ENCODE measurements around the gene FYTTD1. TPM values are rescaled to one million over a fixed set of nuclear protein-coding genes. Genes with fewer than 3 reads are reported as not detected.
A peak's percentile ranks its signal among the peaks of the same experiment; 100 is the strongest.

FYTTD1 gene
- total RNA-seq, 1 experiment from 2014 or later, result 75.4 TPM

GRCh38 chr3:197711973-197712707 lies 37.5 kb upstream of the FYTTD1 start:
- no peak overlapping the region for H2AFZ ChIP-seq

GRCh38 chr3:197713477-197713822 lies 36.2 kb upstream of the FYTTD1 start:
- intact Hi-C loops (cut with micrococcal nuclease; ENCODE audit: unreplicated experiment), result no loop called here
- peak overlapping the region; percentile 75 for H3K4me2 ChIP-seq
- no peaks in the 10 kb centered on the region for H3K27me3 ChIP-seq (ENCODE audit: insufficient read depth, low read depth)
- H3K4me1 ChIP-seq (replicated peaks; ENCODE audit: insufficient read depth), result peaks cover 47% of the 10 kb centered on the region
- H3K36me3 ChIP-seq (ENCODE audit: low read depth), result 0 out of 2 replicates have a peak, but pooled peaks cover 9% of the 10 kb centered on the region
- no TSS peak for BruUV-seq (replicated peaks)
- no peaks in the 10 kb centered on the region for H3K9me2 ChIP-seq (ENCODE audit: insufficient read depth)
- TF ChIP-seq EZH2 (IDR thresholded peaks at IDR 0.05; ENCODE audit: low read depth) (no peak), CTCF (conservative IDR thresholded peaks at IDR 0.05) (no peak)
- H3K27ac ChIP-seq, result peak overlapping the region; percentile 98
- ChIA-PET POLR2A (ENCODE audit: unreplicated experiment) (interaction anchor here (0.6 kb wide), 1 partner anchor 22 kb away, joined by 3 read pairs; no protein-coding TSS in a partner anchor), CTCF (no interaction called here)
- DNase-seq, result peak in 1 of 2 experiments; percentile 39
- peaks cover 54% of the 10 kb centered on the region for H3F3A ChIP-seq (ENCODE audit: insufficient read depth, low read depth)
- H4K20me1 ChIP-seq (ENCODE audit: insufficient read depth), result no peaks in the 10 kb centered on the region
- H3K4me3 ChIP-seq, result peak overlapping the region; percentile 41; the same call in 1 of the 2 replicates
- H3K9me3 ChIP-seq (ENCODE audit: insufficient read depth, low read depth), result no peaks in the 10 kb centered on the region
- H2AFZ ChIP-seq, result no peak overlapping the region
- peaks cover 40% of the 10 kb centered on the region for H3K79me2 ChIP-seq (ENCODE audit: low read depth)

More at GRCh38 chr3:197711973-197712707, 37.5 kb upstream of the FYTTD1 start:
- Histone ChIP-seq H3K9me3 (ENCODE audit: insufficient read depth, low read depth) (no peaks in the 10 kb centered on the region), H3K27ac (peak overlapping the region; percentile 98), H4K20me1 (ENCODE audit: insufficient read depth) (no peaks in the 10 kb centered on the region), H3K4me3 (peak overlapping the region; percentile 41; the same call in 1 of the 2 replicates), H3K4me2 (peak overlapping the region; percentile 75), H3K79me2 (ENCODE audit: low read depth) (peaks cover 27% of the 10 kb centered on the region), H3F3A (ENCODE audit: insufficient read depth, low read depth) (peaks cover 47% of the 10 kb centered on the region), H3K36me3 (ENCODE audit: low read depth) (0 out of 2 replicates have a peak, but pooled peaks cover 4% of the 10 kb centered on the region), H3K27me3 (ENCODE audit: insufficient read depth, low read depth) (no peaks in the 10 kb centered on the region), H3K9me2 (ENCODE audit: insufficient read depth) (no peaks in the 10 kb centered on the region), H3K4me1 (replicated peaks; ENCODE audit: insufficient read depth) (peaks cover 38% of the 10 kb centered on the region)
- no TSS peak for BruUV-seq (replicated peaks)
- TF ChIP-seq CTCF (conservative IDR thresholded peaks at IDR 0.05), result no peak
- TF ChIP-seq EZH2 (IDR thresholded peaks at IDR 0.05; ENCODE audit: low read depth), result no peak
- DNase-seq, result peak; percentile 93 to 100
- intact Hi-C loops (cut with micrococcal nuclease; ENCODE audit: unreplicated experiment), result loop anchor here (1.0 kb wide), 3 partner anchors 24 to 81 kb away; partner anchors contain the start of gene RUBCN
- ChIA-PET CTCF (no interaction called here), POLR2A (ENCODE audit: unreplicated experiment) (interaction anchor here (0.7 kb wide), 4 partner anchors 22 to 114 kb away, joined by 3 to 9 read pairs (median 6); no protein-coding TSS in a partner anchor)

- H4K20me1 ChIP-seq (ENCODE audit: insufficient read depth), result no peaks in the 10 kb centered on the region
- H3K9me2 ChIP-seq (ENCODE audit: insufficient read depth), result no peaks in the 10 kb centered on the region
- peak overlapping the region; percentile 98 for H3K27ac ChIP-seq
- TF ChIP-seq CTCF (conservative IDR thresholded peaks at IDR 0.05), result no peak
- no TSS peak for BruUV-seq (replicated peaks)
- H3K4me1 ChIP-seq (replicated peaks; ENCODE audit: insufficient read depth), result peaks cover 53% of the 10 kb centered on the region
- no peak overlapping the region for H2AFZ ChIP-seq
- ChIA-PET CTCF (no interaction called here), POLR2A (ENCODE audit: unreplicated experiment) (no interaction called here)
- peaks cover 59% of the 10 kb centered on the region for H3F3A ChIP-seq (ENCODE audit: insufficient read depth, low read depth)
- no peak overlapping the region for H3K4me2 ChIP-seq
- H3K27me3 ChIP-seq (ENCODE audit: insufficient read depth, low read depth), result no peaks in the 10 kb centered on the region
- intact Hi-C loops (cut with micrococcal nuclease; ENCODE audit: unreplicated experiment), result no loop called here
- 0 out of 2 replicates have a peak, but pooled peaks cover 9% of the 10 kb centered on the region for H3K36me3 ChIP-seq (ENCODE audit: low read depth)
- no peaks in the 10 kb centered on the region for H3K9me3 ChIP-seq (ENCODE audit: insufficient read depth, low read depth)
- no peak overlapping the region for H3K4me3 ChIP-seq
- H3K79me2 ChIP-seq (ENCODE audit: low read depth), result peaks cover 42% of the 10 kb centered on the region
- no peak for DNase-seq
These were observed 35.4 kb upstream of the FYTTD1 start for GRCh38 chr3:197714251-197714650.
